ENCODE measurements around the gene EDAR.

The EDAR gene

GRCh38 chr2:108923736-108924579 is 65.1 kb downstream of the EDAR start:
- DNase-seq (ENCODE audit: low read depth) = no peak

- DNase-seq (ENCODE audit: low read depth) = no peak
Measured at GRCh38 chr2:108923019-108923700, 65.9 kb downstream of the EDAR start.

- no peak for DNase-seq (ENCODE audit: low read depth)
Measured at GRCh38 chr2:108922141-108922915, 66.7 kb downstream of the EDAR start.

- no peak for DNase-seq (ENCODE audit: low read depth)
Measured at GRCh38 chr2:108921096-108922030, 67.7 kb downstream of the EDAR start.

- DNase-seq (ENCODE audit: low read depth) = no peak
Measured at GRCh38 chr2:108920686-108921085, 68.3 kb downstream of the EDAR start.

GRCh38 chr2:108919571-108920373 is 69.2 kb downstream of the EDAR start:
- no peak for DNase-seq (ENCODE audit: low read depth)

GRCh38 chr2:108918941-108919341 is 70.1 kb downstream of the EDAR start:
- no peak for DNase-seq (ENCODE audit: low read depth)

GRCh38 chr2:108918156-108918874 is 70.7 kb downstream of the EDAR start:
- no peak for DNase-seq (ENCODE audit: low read depth)

GRCh38 chr2:108917526-108917925 is 71.5 kb downstream of the EDAR start:
- no peak for DNase-seq (ENCODE audit: low read depth)

- peak; percentile 5 for DNase-seq (ENCODE audit: low read depth)
Measured at GRCh38 chr2:108916796-108917421, 72.1 kb downstream of the EDAR start.

GRCh38 chr2:108916122-108916795 is 72.8 kb downstream of the EDAR start:
- no peak for DNase-seq (ENCODE audit: low read depth)

GRCh38 chr2:108912629-108912902 is 76.5 kb downstream of the EDAR start:
- DNase-seq (ENCODE audit: low read depth) = no peak

GRCh38 chr2:108911807-108912628 is 77.0 kb downstream of the EDAR start:
- DNase-seq (ENCODE audit: low read depth) = no peak

- no peak for DNase-seq (ENCODE audit: low read depth)
Measured at GRCh38 chr2:108911401-108911800, 77.6 kb downstream of the EDAR start.

- DNase-seq (ENCODE audit: low read depth) = no peak
Measured at GRCh38 chr2:108910541-108911396, 78.3 kb downstream of the EDAR start.

GRCh38 chr2:108910011-108910431 is 79.0 kb downstream of the EDAR start:
- DNase-seq (ENCODE audit: low read depth) = no peak

- DNase-seq (ENCODE audit: low read depth) = no peak
Measured at GRCh38 chr2:108909275-108909823, 79.7 kb downstream of the EDAR start.

All from iris pigment epithelial cell (primary cell).